Sigmoid colon (tissue), 7 donors: ENCODE data around the gene RASAL2. TPM values are rescaled to one million over a fixed set of nuclear protein-coding genes. Genes with fewer than 3 reads are reported as not detected.

Experiments
- DNase-seq: peaks from one replicate; pipeline ENCODE4 v3.0.0-alpha.2; 2019
- H3K27ac ChIP-seq, 4 donors: fragments of 200-600 bp; sonication (generic); one replicate each; pipeline ENCODE4 v1.5.1; 2016 to 2019; ENCODE audit warnings: mild to moderate bottlenecking in 1 of 4
- H3K27me3 ChIP-seq, 3 donors: fragments of 200-600 bp; sonication (generic); one replicate each; pipeline ENCODE4 v1.5.1; 2019; ENCODE audit warnings: mild to moderate bottlenecking in 1 of 3
- H3K36me3 ChIP-seq, 4 donors: fragments of 200-600 bp; sonication (generic); one replicate each; pipeline ENCODE4 v1.5.1; 2016 to 2019
- H3K4me1 ChIP-seq, 4 donors: fragments of 200-600 bp; sonication (generic); one replicate each; pipeline ENCODE4 v1.5.1; 2017 to 2019
- H3K4me3 ChIP-seq, 4 donors: fragments of 200-600 bp; sonication (generic); one replicate each; pipeline ENCODE4 v1.5.1; 2017 to 2019; ENCODE audit warnings: mild to moderate bottlenecking in 2 of 4, moderate library complexity in 1 of 4
- H3K9me3 ChIP-seq, 4 donors: fragments of 200-600 bp in 3 of 4; sonication (generic) in 3 of 4; one replicate each; pipeline versions ENCODE4 v1.5.1 to v1.6.1; 2013 to 2019
- CTCF ChIP-seq, 4 experiments: fragments of 450-650 bp in 3 of 4; fragments of 200-600 bp in 1 of 4; IDR thresholded peaks; one replicate each; pipeline ENCODE4 v1.5.1; 2016 to 2019; ENCODE audit warnings: antibody characterized with exemption in 4 of 4, mild to moderate bottlenecking in 3 of 4, moderate library complexity in 2 of 4
- EP300 ChIP-seq, 4 donors: sonication (generic); formaldehyde crosslinking; IDR thresholded peaks; one replicate each; pipeline ENCODE4 v1.6.1; 2017; ENCODE audit warnings: antibody characterized with exemption in 4 of 4
- POLR2A ChIP-seq, 2 donors: fragments of 450-650 bp; IDR thresholded peaks; one replicate each; pipeline ENCODE4 v1.6.1; 2016; ENCODE audit warnings: antibody characterized with exemption in 2 of 2, mild to moderate bottlenecking in 2 of 2, moderate library complexity in 2 of 2
- POLR2AphosphoS5 ChIP-seq, 4 donors: sonication (generic); formaldehyde crosslinking; IDR thresholded peaks; one replicate each; pipeline ENCODE4 v1.6.1; 2017; ENCODE audit warnings: antibody characterized with exemption in 4 of 4
- WGBS, 2 donors: extraction: QIAGEN DNeasy Blood & Tissue Kit; methylation state at CpG; one replicate each; pipeline ENCODE4 v1.1.7; 2013; 5-methylcytosine and 5-hydroxymethylcytosine counted together
- intact Hi-C: fragments of 100-400 bp; cut with DNase I; formaldehyde crosslinking; loops from one replicate; pipeline ENCODE4 v1.15.1; 2023
- polyA plus RNA-seq, 3 donors: library from polyadenylated mRNA; stranded (reverse); fragments of 200-250 nt; gene quantifications; one replicate each; pipeline ENCODE4 v1.2.3, GENCODE V29; 2013
- total RNA-seq, 4 donors: library from RNA; depleted of rRNA; stranded (reverse); fragments of >200 nt; gene quantifications; one replicate each; pipeline ENCODE4 v1.1.0, GENCODE V29; 2016
- donor health status: healthy with polysubstance abuse.
- donor health status: Bipolar disorder and iron deficiency.
- donor health status: healthy.

The RASAL2 gene
- total and polyA plus RNA-seq, 7 donors, result 0.92 to 25.5 (median 11.1) TPM

- no peaks in the 10 kb centered on the region for H3K9me3 ChIP-seq
- no peaks in the 10 kb centered on the region for H3K27me3 ChIP-seq
- no peak overlapping the region for H3K4me3 ChIP-seq
- WGBS, 2 donors, result 20 to 61% methylated on average over 1 of the region's 1 CpG
- intact Hi-C loops, result no loop called here
- TF ChIP-seq POLR2AphosphoS5 (IDR thresholded peaks at IDR 0.05) (peak in 1 of 4 donors; percentile 21), POLR2A (IDR thresholded peaks at IDR 0.05) (no peak)
- no peaks in the 10 kb centered on the region for H3K36me3 ChIP-seq
- peak overlapping the region in 1 of 4 donors; percentile 13 for H3K27ac ChIP-seq
- DNase-seq, result no peak
- H3K4me1 ChIP-seq, result peaks cover 0 to 22% (median 13%) of the 10 kb centered on the region in 4 donors
Observed at GRCh38 chr1:178324003-178324402, 230.1 kb downstream of the RASAL2 start.

- Histone ChIP-seq H3K27ac (no peak overlapping the region), H3K4me1 (peaks cover 0 to 38% (median 33%) of the 10 kb centered on the region in 4 donors), H3K4me3 (no peak overlapping the region), H3K27me3 (no peaks in the 10 kb centered on the region), H3K9me3 (no peaks in the 10 kb centered on the region), H3K36me3 (no peaks in the 10 kb centered on the region)
- WGBS, 2 donors, result 90 to 91% methylated on average over 3 of the region's 3 CpGs
- TF ChIP-seq POLR2AphosphoS5 (IDR thresholded peaks at IDR 0.05), result no peak
- TF ChIP-seq CTCF (IDR thresholded peaks at IDR 0.05), result no peak
- no peak for TF ChIP-seq EP300 (IDR thresholded peaks at IDR 0.05)
- no peak for TF ChIP-seq POLR2A (IDR thresholded peaks at IDR 0.05)
- DNase-seq, result no peak
- intact Hi-C loops, result no loop called here
Observed at GRCh38 chr1:178328728-178329127, 234.8 kb downstream of the RASAL2 start.

- H3K4me1 ChIP-seq, result peaks cover 0 to 29% (median 21%) of the 10 kb centered on the region in 4 donors
- TF ChIP-seq POLR2A (IDR thresholded peaks at IDR 0.05) (no peak), CTCF (IDR thresholded peaks at IDR 0.05) (no peak), EP300 (IDR thresholded peaks at IDR 0.05) (no peak), POLR2AphosphoS5 (IDR thresholded peaks at IDR 0.05) (no peak)
- no peak overlapping the region for H3K27ac ChIP-seq
- no peaks in the 10 kb centered on the region for H3K36me3 ChIP-seq
- intact Hi-C loops, result no loop called here
- H3K9me3 ChIP-seq, result no peaks in the 10 kb centered on the region
- WGBS, 2 donors, result 91 to 95% methylated on average over 1 of the region's 1 CpG
- DNase-seq, result no peak
- H3K4me3 ChIP-seq, result no peak overlapping the region
- no peaks in the 10 kb centered on the region for H3K27me3 ChIP-seq
Observed at GRCh38 chr1:178330153-178330552, 236.2 kb downstream of the RASAL2 start.

- no peaks in the 10 kb centered on the region for H3K9me3 ChIP-seq
- 74 to 89% methylated on average over 7 of the region's 7 CpGs for WGBS, 2 donors
- H3K27me3 ChIP-seq, result no peaks in the 10 kb centered on the region
- intact Hi-C loops, result no loop called here
- no peak overlapping the region for H3K27ac ChIP-seq
- no peaks in the 10 kb centered on the region for H3K36me3 ChIP-seq
- DNase-seq, result no peak
- peaks cover 0 to 29% (median 21%) of the 10 kb centered on the region in 4 donors for H3K4me1 ChIP-seq
- TF ChIP-seq EP300 (IDR thresholded peaks at IDR 0.05), result no peak
- TF ChIP-seq POLR2A (IDR thresholded peaks at IDR 0.05), result no peak
- no peak for TF ChIP-seq CTCF (IDR thresholded peaks at IDR 0.05)
- no peak for TF ChIP-seq POLR2AphosphoS5 (IDR thresholded peaks at IDR 0.05)
- H3K4me3 ChIP-seq, result no peak overlapping the region
Observed at GRCh38 chr1:178330848-178331497, 237.1 kb downstream of the RASAL2 start.

- no peak overlapping the region for H3K27ac ChIP-seq
- DNase-seq, result no peak
- no peak for TF ChIP-seq CTCF (IDR thresholded peaks at IDR 0.05)
- no peak for TF ChIP-seq POLR2A (IDR thresholded peaks at IDR 0.05)
- no peak for TF ChIP-seq EP300 (IDR thresholded peaks at IDR 0.05)
- no peak for TF ChIP-seq POLR2AphosphoS5 (IDR thresholded peaks at IDR 0.05)
- no peak overlapping the region for H3K4me3 ChIP-seq
- intact Hi-C loops, result no loop called here
- 85 to 91% methylated on average over 3 of the region's 3 CpGs for WGBS, 2 donors
- no peaks in the 10 kb centered on the region for H3K36me3 ChIP-seq
- H3K27me3 ChIP-seq, result no peaks in the 10 kb centered on the region
- no peaks in the 10 kb centered on the region for H3K9me3 ChIP-seq
- H3K4me1 ChIP-seq, result peaks cover 0 to 25% (median 15%) of the 10 kb centered on the region in 4 donors
Observed at GRCh38 chr1:178335426-178335825, 241.5 kb downstream of the RASAL2 start.
